Hematopoietic multipotent progenitor cell treated with erythropoietin and hydrocortisone succinate and interleukin-3 and kit ligand, for 17 days (in vitro differentiated cells): Measurements from ENCODE around the gene CLMP.
"Not testable (repeated sequence)": the region's sequence is repeated elsewhere in the genome, so short reads cannot be mapped to it uniquely, and the experiment has no call there.

ENCODE experiments used
- DNase-seq: peaks from one replicate; pipeline ENCODE4 v3.0.0-alpha.2; 2015; ENCODE audit warnings: low spot score

CLMP gene

DNA sequence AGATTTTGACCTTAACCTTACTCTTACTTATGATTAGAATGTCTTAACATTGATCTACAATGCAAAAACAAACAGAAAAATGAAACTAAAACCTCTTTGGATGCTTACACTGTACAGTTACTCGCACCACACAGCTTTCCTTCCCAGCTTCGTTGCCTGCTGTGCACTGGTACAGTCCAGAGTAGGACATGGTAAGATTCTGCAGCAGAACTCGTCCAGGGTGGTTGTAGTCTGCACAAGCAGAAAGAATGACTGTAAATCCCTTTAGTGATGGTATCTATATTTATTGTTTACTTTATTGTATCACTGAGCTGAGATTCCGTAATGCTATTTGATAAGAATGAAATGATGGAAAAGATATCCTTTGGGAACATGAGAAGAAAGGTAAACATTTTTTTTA is 112.1 kb downstream of the CLMP start:
- no peak for DNase-seq

DNA sequence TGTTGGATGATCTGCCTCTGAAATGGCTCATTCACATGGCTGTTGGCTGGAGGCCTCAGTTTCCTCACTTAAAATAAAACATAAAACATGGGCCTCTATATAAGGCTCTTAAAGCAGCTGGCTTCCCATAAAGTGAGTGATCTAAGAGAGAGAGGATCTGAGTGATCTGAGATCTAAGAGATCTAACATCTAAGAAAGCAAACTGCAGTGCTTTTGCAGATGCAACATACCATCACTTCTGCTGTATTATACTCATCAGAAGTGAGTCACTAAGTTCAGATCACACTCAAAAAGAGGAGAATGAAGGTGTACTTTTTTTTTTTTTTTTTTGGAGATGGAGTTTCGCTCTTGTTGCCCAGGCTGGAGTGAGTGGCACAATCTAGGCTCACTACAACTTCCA is 115.0 kb downstream of the CLMP start:
- DNase-seq = no peak

GRCh38 chr11:123076484-123076883 is 118.6 kb downstream of the CLMP start:
- no peak for DNase-seq

- no peak for DNase-seq
Measured at GRCh38 chr11:123073343-123074057, 121.5 kb downstream of the CLMP start.

DNA sequence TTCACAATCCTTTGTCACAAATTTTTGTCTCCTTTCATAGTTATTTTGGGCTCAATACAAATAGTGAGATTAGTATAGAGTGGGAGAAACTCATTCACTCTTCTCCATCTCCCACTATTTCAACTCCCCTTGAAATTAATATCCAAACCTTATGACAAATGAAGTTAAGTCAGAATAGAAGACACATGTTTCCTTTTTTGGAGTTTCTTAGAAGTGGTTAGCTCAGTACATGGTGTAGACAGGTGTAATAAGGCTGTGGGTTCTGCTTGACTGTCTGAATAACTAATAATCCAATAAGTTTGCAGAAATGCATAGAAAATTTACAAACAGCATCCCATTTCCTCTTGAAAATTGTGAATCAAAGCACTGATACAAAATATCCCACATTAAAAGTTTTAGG is 122.3 kb downstream of the CLMP start:
- DNase-seq = no peak

- no peak for DNase-seq
Measured at GRCh38 chr11:123072332-123072761, 122.7 kb downstream of the CLMP start.

- no peak for DNase-seq
Measured at GRCh38 chr11:123069908-123070821, 124.9 kb downstream of the CLMP start.

- no peak for DNase-seq
Measured at GRCh38 chr11:123065621-123066020, 129.4 kb downstream of the CLMP start.

GRCh38 chr11:123063826-123064657 is 131.0 kb downstream of the CLMP start:
- peak; percentile 32 for DNase-seq

GRCh38 chr11:123062892-123063825 is 131.9 kb downstream of the CLMP start:
- DNase-seq = no peak

GRCh38 chr11:123062158-123062891 is 132.7 kb downstream of the CLMP start:
- DNase-seq = peak; percentile 98

- peak; percentile 85 for DNase-seq
Measured at GRCh38 chr11:123061403-123062157, 133.5 kb downstream of the CLMP start, which contains the start of gene HSPA8. TSS of gene HSPA8 (minus strand) at chr11:123062136. CDS start at chr11:123061324, 812 bp downstream.

GRCh38 chr11:123060277-123061000 is 134.6 kb downstream of the CLMP start:
- peak; percentile 29 for DNase-seq

DNA sequence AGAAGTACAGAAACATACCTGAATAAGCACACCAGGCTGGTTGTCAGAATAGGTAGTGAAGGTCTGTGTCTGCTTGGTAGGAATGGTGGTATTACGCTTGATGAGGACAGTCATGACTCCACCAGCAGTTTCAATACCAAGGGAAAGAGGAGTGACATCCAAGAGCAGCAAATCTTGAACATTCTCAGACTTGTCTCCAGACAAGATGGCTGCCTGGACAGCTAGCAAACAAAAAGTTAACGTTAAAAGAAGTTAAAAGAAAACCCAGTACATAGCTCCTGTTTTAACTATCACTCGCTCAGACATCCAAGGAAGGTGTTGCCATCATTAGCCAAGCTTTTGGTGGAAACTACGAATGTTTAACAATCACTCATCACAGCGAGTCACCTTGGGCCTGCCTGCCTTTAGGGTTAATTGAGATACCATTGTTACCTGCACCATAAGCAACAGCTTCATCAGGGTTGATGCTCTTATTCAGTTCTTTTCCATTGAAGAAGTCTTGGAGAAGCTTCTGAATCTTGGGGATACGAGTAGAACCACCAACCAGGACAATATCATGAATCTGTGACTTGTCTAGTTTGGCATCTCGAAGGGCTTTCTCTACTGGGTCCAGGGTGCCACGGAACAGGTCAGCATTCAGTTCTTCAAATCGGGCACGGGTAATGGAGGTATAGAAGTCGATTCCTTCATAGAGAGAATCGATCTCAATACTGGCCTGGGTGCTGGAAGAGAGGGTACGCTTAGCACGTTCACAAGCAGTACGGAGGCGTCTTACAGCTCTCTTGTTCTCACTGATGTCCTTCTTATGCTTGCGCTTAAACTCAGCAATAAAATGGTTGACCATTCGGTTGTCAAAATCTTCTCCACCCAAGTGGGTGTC is 135.8 kb downstream of the CLMP start:
- not testable (repeated sequence) for DNase-seq

GRCh38 chr11:123057661-123058305 is 137.3 kb downstream of the CLMP start:
- no peak for DNase-seq

- DNase-seq = no peak
Measured at GRCh38 chr11:123056835-123057491, 138.1 kb downstream of the CLMP start.
